ENCODE data around the gene JSRP1. TPM values are rescaled to one million over a fixed set of nuclear protein-coding genes. Genes with fewer than 3 reads are reported as not detected.
A peak's percentile ranks its signal among the peaks of the same experiment; 100 is the strongest.

The JSRP1 gene
- total RNA-seq, 1 donor from 2014 or later = 79.3 TPM

- no peak overlapping the region for H3K4me3 ChIP-seq (ENCODE audit: low read length in 3 of 3)
- H3K9ac ChIP-seq (ENCODE audit: low read depth in 1 of 3, low read length in 3 of 3) = peak overlapping the region in 2 of 3 donors; percentile 56 to 69
- peaks cover 39 to 47% (median 41%) of the 10 kb centered on the region in 3 donors for H3K36me3 ChIP-seq (ENCODE audit: control insufficient read depth in 3 of 3, insufficient read depth in 3 of 3, low read length in 3 of 3)
- peaks cover 16 to 54% (median 48%) of the 10 kb centered on the region in 3 donors for H3K4me1 ChIP-seq (ENCODE audit: control insufficient read depth in 3 of 3, insufficient read depth in 3 of 3, low read length in 3 of 3)
- no peaks in the 10 kb centered on the region for H3K9me3 ChIP-seq (ENCODE audit: control insufficient read depth in 3 of 3, low read length in 3 of 3)
- H3K27ac ChIP-seq (ENCODE audit: low read depth, low read length) = peak overlapping the region; percentile 56
- H3K27me3 ChIP-seq (ENCODE audit: control insufficient read depth in 3 of 3, insufficient read depth in 3 of 3, low read length in 3 of 3) = peaks cover 3 to 11% (median 3%) of the 10 kb centered on the region in 3 donors
Observed at GRCh38 chr19:2246801-2247361, 9.3 kb downstream of the JSRP1 start.

- Histone ChIP-seq H3K27me3 (ENCODE audit: control insufficient read depth in 3 of 3, insufficient read depth in 3 of 3, low read length in 3 of 3) (peaks cover 0 to 8% (median 3%) of the 10 kb centered on the region in 3 donors), H3K36me3 (ENCODE audit: control insufficient read depth in 3 of 3, insufficient read depth in 3 of 3, low read length in 3 of 3) (peaks cover 34 to 44% (median 41%) of the 10 kb centered on the region in 3 donors), H3K9me3 (ENCODE audit: control insufficient read depth in 3 of 3, low read length in 3 of 3) (no peaks in the 10 kb centered on the region), H3K4me3 (ENCODE audit: low read length in 3 of 3) (no peak overlapping the region), H3K4me1 (ENCODE audit: control insufficient read depth in 3 of 3, insufficient read depth in 3 of 3, low read length in 3 of 3) (peaks cover 24 to 58% (median 53%) of the 10 kb centered on the region in 3 donors), H3K27ac (ENCODE audit: low read depth, low read length) (no peak overlapping the region), H3K9ac (ENCODE audit: low read depth in 1 of 3, low read length in 3 of 3) (no peak overlapping the region)
Observed at GRCh38 chr19:2246014-2246620, 10.1 kb downstream of the JSRP1 start.

- H3K9me3 ChIP-seq (ENCODE audit: control insufficient read depth in 3 of 3, low read length in 3 of 3) = no peaks in the 10 kb centered on the region
- H3K4me3 ChIP-seq (ENCODE audit: low read length in 3 of 3) = no peak overlapping the region
- H3K27ac ChIP-seq (ENCODE audit: low read depth, low read length) = no peak overlapping the region
- H3K9ac ChIP-seq (ENCODE audit: low read depth in 1 of 3, low read length in 3 of 3) = no peak overlapping the region
- H3K27me3 ChIP-seq (ENCODE audit: control insufficient read depth in 3 of 3, insufficient read depth in 3 of 3, low read length in 3 of 3) = peaks cover 0 to 3% (median 3%) of the 10 kb centered on the region in 3 donors
- peaks cover 34 to 44% (median 41%) of the 10 kb centered on the region in 3 donors for H3K36me3 ChIP-seq (ENCODE audit: control insufficient read depth in 3 of 3, insufficient read depth in 3 of 3, low read length in 3 of 3)
- peaks cover 32 to 63% (median 60%) of the 10 kb centered on the region in 3 donors for H3K4me1 ChIP-seq (ENCODE audit: control insufficient read depth in 3 of 3, insufficient read depth in 3 of 3, low read length in 3 of 3)
Observed at GRCh38 chr19:2245273-2245672, 10.9 kb downstream of the JSRP1 start.

- Histone ChIP-seq H3K4me3 (ENCODE audit: low read length in 3 of 3) (no peak overlapping the region), H3K4me1 (ENCODE audit: control insufficient read depth in 3 of 3, insufficient read depth in 3 of 3, low read length in 3 of 3) (peaks cover 40 to 62% (median 60%) of the 10 kb centered on the region in 3 donors), H3K9me3 (ENCODE audit: control insufficient read depth in 3 of 3, low read length in 3 of 3) (no peaks in the 10 kb centered on the region), H3K36me3 (ENCODE audit: control insufficient read depth in 3 of 3, insufficient read depth in 3 of 3, low read length in 3 of 3) (peaks cover 34 to 44% (median 41%) of the 10 kb centered on the region in 3 donors), H3K27ac (ENCODE audit: low read depth, low read length) (no peak overlapping the region), H3K27me3 (ENCODE audit: control insufficient read depth in 3 of 3, insufficient read depth in 3 of 3, low read length in 3 of 3) (no peaks in the 10 kb centered on the region), H3K9ac (ENCODE audit: low read depth in 1 of 3, low read length in 3 of 3) (no peak overlapping the region)
Observed at GRCh38 chr19:2244486-2244885, 11.7 kb downstream of the JSRP1 start.

GRCh38 chr19:2244125-2244411 is 12.1 kb downstream of the JSRP1 start:
- peaks cover 44 to 61% (median 61%) of the 10 kb centered on the region in 3 donors for H3K4me1 ChIP-seq (ENCODE audit: control insufficient read depth in 3 of 3, insufficient read depth in 3 of 3, low read length in 3 of 3)
- H3K4me3 ChIP-seq (ENCODE audit: low read length in 3 of 3) = no peak overlapping the region
- no peak overlapping the region for H3K27ac ChIP-seq (ENCODE audit: low read depth, low read length)
- no peaks in the 10 kb centered on the region for H3K9me3 ChIP-seq (ENCODE audit: control insufficient read depth in 3 of 3, low read length in 3 of 3)
- H3K27me3 ChIP-seq (ENCODE audit: control insufficient read depth in 3 of 3, insufficient read depth in 3 of 3, low read length in 3 of 3) = no peaks in the 10 kb centered on the region
- peaks cover 34 to 44% (median 41%) of the 10 kb centered on the region in 3 donors for H3K36me3 ChIP-seq (ENCODE audit: control insufficient read depth in 3 of 3, insufficient read depth in 3 of 3, low read length in 3 of 3)
- H3K9ac ChIP-seq (ENCODE audit: low read depth in 1 of 3, low read length in 3 of 3) = no peak overlapping the region

- Histone ChIP-seq H3K36me3 (ENCODE audit: control insufficient read depth in 3 of 3, insufficient read depth in 3 of 3, low read length in 3 of 3) (peaks cover 34 to 42% (median 41%) of the 10 kb centered on the region in 3 donors), H3K27ac (ENCODE audit: low read depth, low read length) (no peak overlapping the region), H3K27me3 (ENCODE audit: control insufficient read depth in 3 of 3, insufficient read depth in 3 of 3, low read length in 3 of 3) (no peaks in the 10 kb centered on the region), H3K4me1 (ENCODE audit: control insufficient read depth in 3 of 3, insufficient read depth in 3 of 3, low read length in 3 of 3) (peaks cover 49 to 66% (median 63%) of the 10 kb centered on the region in 3 donors), H3K9ac (ENCODE audit: low read depth in 1 of 3, low read length in 3 of 3) (peak overlapping the region in 1 of 3 donors; percentile 33), H3K9me3 (ENCODE audit: control insufficient read depth in 3 of 3, low read length in 3 of 3) (no peaks in the 10 kb centered on the region), H3K4me3 (ENCODE audit: low read length in 3 of 3) (no peak overlapping the region)
Observed at GRCh38 chr19:2243274-2244124, 12.7 kb downstream of the JSRP1 start.

- Histone ChIP-seq H3K9me3 (ENCODE audit: control insufficient read depth in 3 of 3, low read length in 3 of 3) (no peaks in the 10 kb centered on the region), H3K4me3 (ENCODE audit: low read length in 3 of 3) (no peak overlapping the region), H3K36me3 (ENCODE audit: control insufficient read depth in 3 of 3, insufficient read depth in 3 of 3, low read length in 3 of 3) (peaks cover 34 to 41% (median 41%) of the 10 kb centered on the region in 3 donors), H3K27me3 (ENCODE audit: control insufficient read depth in 3 of 3, insufficient read depth in 3 of 3, low read length in 3 of 3) (no peaks in the 10 kb centered on the region), H3K4me1 (ENCODE audit: control insufficient read depth in 3 of 3, insufficient read depth in 3 of 3, low read length in 3 of 3) (peaks cover 56 to 72% (median 70%) of the 10 kb centered on the region in 3 donors), H3K27ac (ENCODE audit: low read depth, low read length) (no peak overlapping the region), H3K9ac (ENCODE audit: low read depth in 1 of 3, low read length in 3 of 3) (peak overlapping the region in 1 of 3 donors; percentile 33)
Observed at GRCh38 chr19:2242816-2243215, 13.4 kb downstream of the JSRP1 start.

- Histone ChIP-seq H3K36me3 (ENCODE audit: control insufficient read depth in 3 of 3, insufficient read depth in 3 of 3, low read length in 3 of 3) (peaks cover 34 to 43% (median 37%) of the 10 kb centered on the region in 3 donors), H3K4me1 (ENCODE audit: control insufficient read depth in 3 of 3, insufficient read depth in 3 of 3, low read length in 3 of 3) (peaks cover 60 to 74% (median 71%) of the 10 kb centered on the region in 3 donors), H3K9ac (ENCODE audit: low read depth in 1 of 3, low read length in 3 of 3) (peak overlapping the region in 2 of 3 donors; percentile 2 to 33), H3K27me3 (ENCODE audit: control insufficient read depth in 3 of 3, insufficient read depth in 3 of 3, low read length in 3 of 3) (no peaks in the 10 kb centered on the region), H3K9me3 (ENCODE audit: control insufficient read depth in 3 of 3, low read length in 3 of 3) (no peaks in the 10 kb centered on the region), H3K27ac (ENCODE audit: low read depth, low read length) (no peak overlapping the region), H3K4me3 (ENCODE audit: low read length in 3 of 3) (no peak overlapping the region)
Observed at GRCh38 chr19:2242092-2242537, 14.1 kb downstream of the JSRP1 start.

- H3K9me3 ChIP-seq (ENCODE audit: control insufficient read depth in 3 of 3, low read length in 3 of 3) = no peaks in the 10 kb centered on the region
- peak overlapping the region; percentile 60 to 71 (median 68) for H3K4me3 ChIP-seq (ENCODE audit: low read length in 3 of 3)
- H3K9ac ChIP-seq (ENCODE audit: low read depth in 1 of 3, low read length in 3 of 3) = peak overlapping the region; percentile 70 to 82 (median 78)
- peaks cover 62 to 66% (median 64%) of the 10 kb centered on the region in 3 donors for H3K4me1 ChIP-seq (ENCODE audit: control insufficient read depth in 3 of 3, insufficient read depth in 3 of 3, low read length in 3 of 3)
- peaks cover 29 to 35% (median 29%) of the 10 kb centered on the region in 3 donors for H3K36me3 ChIP-seq (ENCODE audit: control insufficient read depth in 3 of 3, insufficient read depth in 3 of 3, low read length in 3 of 3)
- H3K27me3 ChIP-seq (ENCODE audit: control insufficient read depth in 3 of 3, insufficient read depth in 3 of 3, low read length in 3 of 3) = no peaks in the 10 kb centered on the region
- H3K27ac ChIP-seq (ENCODE audit: low read depth, low read length) = peak overlapping the region; percentile 81
Observed at GRCh38 chr19:2240881-2241760, 15.1 kb downstream of the JSRP1 start.
